GM13977 (cell line): ENCODE data around the gene CACNG4.

Experiments
- DNase-seq: peaks from one replicate; pipeline ENCODE4 v3.0.0; 2012; ENCODE audit warnings: low spot score
- in situ Hi-C: fragments of 300-500 bp; cut with MboI; formaldehyde crosslinking; loops from one replicate; pipeline ENCODE4 v1.12.0; 2022; ENCODE audit warnings: low sequenced_read_pairs, low pct_unique_long_range_greater_than_20kb, mixed read lengths, inconsistent platforms; ENCODE audit not compliant: unreplicated experiment
- TF ChIP-seq, protein P1 (sequence below): IDR thresholded peaks from 2 replicates; pipeline ENCODE4 v1.5.1; 2012; ENCODE audit warnings: mild to moderate bottlenecking, control low read depth; ENCODE audit not compliant: insufficient read depth; ENCODE audit errors: extremely low read depth, missing control alignments

The CACNG4 gene

DNA sequence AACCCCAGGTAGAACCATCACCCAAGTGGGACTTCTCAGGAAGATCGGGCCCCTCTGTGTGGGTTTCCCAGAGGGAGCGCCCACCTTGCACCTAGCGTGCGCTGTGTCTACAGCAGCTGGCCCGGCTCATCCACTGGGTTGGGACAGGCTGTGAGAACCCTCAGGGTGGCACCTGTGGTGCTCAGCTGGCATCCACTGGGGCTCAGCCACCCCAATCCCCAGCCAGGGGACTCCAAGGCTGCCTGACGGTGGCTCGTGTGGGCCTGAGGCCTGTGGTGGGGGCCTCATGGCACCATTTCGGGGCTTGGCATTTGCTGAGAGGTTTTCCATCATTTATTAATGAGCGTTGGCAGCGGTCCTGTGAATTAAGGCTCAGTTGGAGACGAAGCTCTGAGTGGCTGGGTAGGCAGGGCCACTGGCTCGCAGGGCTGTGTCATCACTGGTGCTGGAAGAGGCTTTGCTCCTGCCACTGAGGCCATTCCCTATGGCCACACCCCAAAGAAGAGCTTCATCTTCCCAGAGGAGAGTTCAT is 28.5 kb downstream of the CACNG4 start:
- in situ Hi-C loops: no loop called here
- TF ChIP-seq, protein P1, sequence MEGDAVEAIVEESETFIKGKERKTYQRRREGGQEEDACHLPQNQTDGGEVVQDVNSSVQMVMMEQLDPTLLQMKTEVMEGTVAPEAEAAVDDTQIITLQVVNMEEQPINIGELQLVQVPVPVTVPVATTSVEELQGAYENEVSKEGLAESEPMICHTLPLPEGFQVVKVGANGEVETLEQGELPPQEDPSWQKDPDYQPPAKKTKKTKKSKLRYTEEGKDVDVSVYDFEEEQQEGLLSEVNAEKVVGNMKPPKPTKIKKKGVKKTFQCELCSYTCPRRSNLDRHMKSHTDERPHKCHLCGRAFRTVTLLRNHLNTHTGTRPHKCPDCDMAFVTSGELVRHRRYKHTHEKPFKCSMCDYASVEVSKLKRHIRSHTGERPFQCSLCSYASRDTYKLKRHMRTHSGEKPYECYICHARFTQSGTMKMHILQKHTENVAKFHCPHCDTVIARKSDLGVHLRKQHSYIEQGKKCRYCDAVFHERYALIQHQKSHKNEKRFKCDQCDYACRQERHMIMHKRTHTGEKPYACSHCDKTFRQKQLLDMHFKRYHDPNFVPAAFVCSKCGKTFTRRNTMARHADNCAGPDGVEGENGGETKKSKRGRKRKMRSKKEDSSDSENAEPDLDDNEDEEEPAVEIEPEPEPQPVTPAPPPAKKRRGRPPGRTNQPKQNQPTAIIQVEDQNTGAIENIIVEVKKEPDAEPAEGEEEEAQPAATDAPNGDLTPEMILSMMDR: no peak
- DNase-seq: no peak

DNA sequence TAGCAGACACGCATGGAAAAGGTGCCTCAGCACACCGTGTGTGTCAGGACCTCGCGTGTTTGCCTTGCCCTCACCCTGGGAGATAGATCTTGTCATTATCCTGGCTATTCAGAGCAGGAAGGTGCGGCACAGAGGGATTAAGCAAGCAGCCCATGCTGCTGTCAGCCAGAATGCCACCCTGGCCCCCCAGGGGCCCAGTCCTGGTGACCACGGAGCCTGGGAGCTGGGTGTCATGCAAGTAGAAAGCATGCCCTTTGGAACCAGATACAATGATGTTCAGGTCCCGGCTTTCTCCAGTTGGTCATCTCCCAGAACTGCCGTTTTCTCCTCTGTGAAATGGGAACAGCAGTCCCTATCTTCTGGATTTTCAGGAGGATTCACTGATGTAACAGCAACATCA is 29.9 kb downstream of the CACNG4 start:
- in situ Hi-C loops: no loop called here
- no peak for DNase-seq
- TF ChIP-seq, protein P1: no peak

DNA sequence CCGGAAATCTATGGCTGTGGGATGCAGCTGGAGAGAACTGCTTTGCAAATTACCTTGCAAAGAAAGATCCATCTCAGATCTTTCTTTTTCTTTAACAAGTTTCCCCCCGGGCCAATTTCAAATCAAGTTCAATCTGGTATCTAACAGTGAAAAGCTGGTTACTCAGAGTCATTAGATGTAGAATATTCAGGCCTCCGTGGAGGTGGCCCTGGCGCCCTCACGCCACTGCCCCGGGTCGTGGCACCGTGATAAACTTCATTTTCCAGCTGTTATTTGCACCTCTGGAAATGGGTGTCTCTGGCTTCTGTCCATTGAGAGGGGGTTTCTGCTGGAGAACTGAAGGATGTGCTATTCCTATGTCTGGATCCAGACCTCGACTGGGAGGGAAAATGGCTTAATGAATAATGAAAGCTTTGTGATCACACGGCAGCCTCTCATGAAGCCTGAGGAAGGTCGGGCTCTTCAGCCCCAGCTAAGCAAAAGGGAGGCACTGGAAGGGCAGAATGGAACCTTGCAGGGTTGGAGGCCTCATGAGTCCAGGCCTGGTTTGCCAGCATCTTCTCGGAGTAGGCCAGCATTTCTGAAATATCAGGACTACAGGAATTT is 30.5 kb downstream of the CACNG4 start:
- no peak for DNase-seq
- in situ Hi-C loops: no loop called here
- TF ChIP-seq, protein P1: no peak

DNA sequence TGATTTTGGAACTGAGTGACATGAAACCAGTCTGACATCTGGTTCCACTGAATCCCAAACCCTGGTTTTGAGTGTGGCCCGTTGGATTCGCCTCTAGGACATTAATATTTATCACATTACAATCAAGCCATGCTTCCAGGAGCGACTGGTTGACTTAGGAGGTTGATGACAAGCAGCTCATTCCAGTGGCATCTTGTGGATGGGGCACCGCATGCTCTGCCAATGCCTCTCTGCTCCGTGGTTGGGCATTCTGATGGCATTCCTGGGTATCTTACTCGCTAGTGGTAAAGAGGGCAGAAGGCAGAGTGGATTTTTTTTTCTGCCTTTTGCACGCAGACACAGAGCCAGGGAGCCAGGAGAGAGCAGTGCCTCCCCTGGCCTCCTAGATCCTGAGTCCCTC is 31.4 kb downstream of the CACNG4 start:
- in situ Hi-C loops: no loop called here
- TF ChIP-seq, protein P1: no peak

DNA sequence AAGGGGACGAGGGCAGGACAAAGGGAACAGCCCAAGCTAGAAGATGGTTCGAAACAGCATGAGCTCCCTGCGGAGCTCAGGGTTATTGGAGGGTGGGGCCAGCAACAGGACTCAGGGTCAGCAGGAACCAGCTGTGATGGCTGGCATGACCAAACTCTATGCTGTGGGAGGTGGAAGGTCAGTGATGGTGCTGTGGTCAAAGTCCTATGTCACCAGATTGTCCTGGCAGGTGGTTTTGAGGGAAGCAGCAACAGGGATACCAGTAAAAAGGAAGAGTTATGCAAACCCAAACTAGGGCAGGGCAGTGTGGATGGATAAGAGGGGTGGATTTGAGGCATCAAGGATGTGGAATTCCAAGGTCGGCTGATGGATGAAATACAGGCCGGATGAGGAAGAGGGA is 32.4 kb downstream of the CACNG4 start:
- in situ Hi-C loops: no loop called here
- DNase-seq: no peak
- TF ChIP-seq, protein P1: no peak

More for the DNA sequence above, 31.4 kb downstream of the CACNG4 start:
- DNase-seq: no peak

DNA sequence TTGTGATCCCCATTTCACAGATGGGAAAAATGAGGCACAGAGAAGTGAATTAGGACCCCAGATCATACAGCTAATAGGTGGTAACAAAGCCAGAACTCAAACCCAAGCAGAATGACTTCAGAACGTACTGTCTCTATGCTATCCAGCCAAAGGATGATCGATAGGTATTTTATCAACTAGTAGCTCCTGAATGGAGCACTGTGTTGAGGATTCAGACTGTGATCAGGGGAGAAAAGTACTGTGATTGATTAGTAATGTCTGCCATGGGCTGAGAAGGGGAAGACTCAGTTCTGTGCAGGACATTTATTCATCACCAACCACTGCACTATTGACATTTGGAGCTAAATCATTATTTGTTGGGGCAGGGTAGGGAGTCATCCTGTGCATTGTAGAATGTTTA is 38.7 kb downstream of the CACNG4 start:
- in situ Hi-C loops: no loop called here
- TF ChIP-seq, protein P1: no peak
- DNase-seq: no peak
